Heart right ventricle (tissue), 16 donors: ENCODE data around the gene PPRC1. TPM values are rescaled to one million over a fixed set of nuclear protein-coding genes. Genes with fewer than 3 reads are reported as not detected.

Experiments
- ATAC-seq, 8 donors: fragments of 200-7000 bp; cut with Tn5 transposase; one replicate each; pipeline ENCODE4 v1.9.1; 2020; ENCODE audit warnings: mild to moderate bottlenecking in 8 of 8, moderate library complexity in 8 of 8, moderate number of reproducible peaks in 1 of 8
- DNase-seq, 2 donors: peaks; one replicate each; pipeline ENCODE4 v3.0.0-alpha.2; 2020
- H3K27ac ChIP-seq, 10 donors: fragments of 200-600 bp; sonication (generic) in 2 of 10; one replicate each; pipeline versions ENCODE4 v1.5.0 to v1.8.0; 2020 to 2022; ENCODE audit warnings: mild to moderate bottlenecking in 3 of 10
- H3K27me3 ChIP-seq, 7 donors: fragments of 200-600 bp; one replicate each; pipeline ENCODE4 v1.8.0; 2021 to 2022; ENCODE audit warnings: mild to moderate bottlenecking in 2 of 7
- H3K36me3 ChIP-seq, 9 donors: fragments of 200-600 bp; sonication (generic) in 1 of 9; one replicate each; pipeline versions ENCODE4 v1.5.0 to v1.8.0; 2020 to 2022; ENCODE audit warnings: mild to moderate bottlenecking in 2 of 9
- H3K4me1 ChIP-seq, 9 donors: fragments of 200-600 bp; sonication (generic) in 1 of 9; one replicate each; pipeline versions ENCODE4 v1.5.0 to v1.8.0; 2020 to 2022; ENCODE audit warnings: mild to moderate bottlenecking in 4 of 9
- H3K4me3 ChIP-seq, 10 donors: fragments of 200-600 bp; sonication (generic) in 2 of 10; one replicate each; pipeline versions ENCODE4 v1.5.0 to v1.8.0; 2020 to 2022; ENCODE audit warnings: mild to moderate bottlenecking in 7 of 10, moderate library complexity in 2 of 10
- H3K9me3 ChIP-seq, 11 donors: fragments of 200-600 bp in 10 of 11; sonication (generic) in 2 of 11; one replicate each; pipeline versions ENCODE4 v1.5.0 to v1.8.0; 2013 to 2022; ENCODE audit warnings: mild to moderate bottlenecking in 2 of 11, control low read depth in 1 of 11, moderate library complexity in 1 of 11
- CTCF ChIP-seq, 9 donors: fragments of 200-600 bp; sonication (generic) in 2 of 9; IDR thresholded peaks; one replicate each; pipeline versions ENCODE4 v1.5.0 to v1.8.0; 2021 to 2022; ENCODE audit warnings: antibody characterized with exemption in 9 of 9, mild to moderate bottlenecking in 5 of 9, moderate library complexity in 1 of 9
- WGBS, 2 donors: extraction: QIAGEN DNeasy Blood & Tissue Kit; methylation state at CpG; one replicate each; pipeline ENCODE4 v1.1.7; 2013; ENCODE audit warnings: inconsistent platforms in 1 of 2; 5-methylcytosine and 5-hydroxymethylcytosine counted together
- intact Hi-C, 10 donors: fragments of 100-400 bp; cut with DNase I; formaldehyde crosslinking; loops; one replicate each; pipeline versions ENCODE4 v1.11.1 to v1.14.2; 2022
- polyA plus RNA-seq, 2 donors: library from polyadenylated mRNA; stranded (reverse); fragments of 200-250 nt; gene quantifications; one replicate each; pipeline ENCODE4 v1.2.3, GENCODE V29; 2013
- total RNA-seq, 10 donors: library from RNA; stranded (reverse); fragmentation: NEBNext Ultra II Directional in 3 of 10; extraction: Animal tissue kit (Norgen Biotek cat#: 25700) in 3 of 10; gene quantifications; one replicate each; pipeline versions ENCODE4 v1.2.1 to v1.2.4, GENCODE V29; 2021 to 2023
- donor health status: Arrhythmogenic right ventricular cardiomyopathy.
- donor health status: ischemic (EF 13 %, LVEDD 7.1; RV severe dilation, severe dysfunction).
- donor health status: healthy with polysubstance abuse.
- donor health status: DM: no; HTN: yes; CAD: no.
- donor health status: DM: no; HTN: no; CAD: no.
- donor health status: ischemic (EF 25% LVEDD 6.9; RV normal size, moderate dysfunction).
- donor health status: ischemic (EF 25% LVEDD 5.7; RV mildly dilated, moderate dysfunction).
- donor health status: healthy.
- donor health status: DM: yes; HTN: yes; CAD: no.
- donor health status: Ischemic cardiomyopathy.
- donor health status: ischemic (EF 35%, LVEDD 5.7; RV mildly dilated, moderate dysfunction).
- donor health status: nonischemic (EF 11% LVEDD 7.7; RV severe dilation, severe dysfunction).
- donor health status: DM: yes; HTN: yes; CAD: no.
- donor health status: PGD.
- donor health status: ischemic (EF 29% LVEDD 5.4; RV normal size, mild dysfunction).
- donor health status: nonischemic (EF 23%, LVEDD 6.1; RV moderate dilation, normal function).

PPRC1 gene
- total and polyA plus RNA-seq, 12 donors: 10.6 to 22.7 (median 13.6) TPM

DNA sequence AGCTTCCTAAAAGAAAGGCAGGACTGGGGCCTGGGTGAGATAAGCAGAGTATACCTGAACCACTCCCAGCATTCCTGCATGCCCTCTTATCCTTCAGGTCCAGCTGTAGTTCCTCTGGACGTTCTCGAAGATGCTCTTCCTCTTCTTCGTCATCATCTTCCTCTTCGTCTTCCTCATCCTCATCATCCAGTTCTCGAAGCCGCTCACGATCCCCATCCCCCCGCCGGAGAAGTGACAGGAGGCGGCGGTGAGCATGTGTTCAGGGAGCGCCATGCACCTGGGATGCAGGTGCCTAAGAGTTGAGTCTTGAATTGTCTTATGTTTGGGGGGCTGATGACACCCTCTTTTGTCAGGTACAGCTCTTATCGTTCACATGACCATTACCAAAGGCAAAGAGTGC is 15.4 kb downstream of the PPRC1 start:
- ATAC-seq (no peak), DNase-seq (no peak)
- intact Hi-C loops: no loop called here
- Histone ChIP-seq H3K4me3 (no peak overlapping the region), H3K9me3 (no peaks in the 10 kb centered on the region), H3K27ac (no peak overlapping the region), H3K27me3 (no peaks in the 10 kb centered on the region), H3K4me1 (peaks cover 4 to 19% (median 9%) of the 10 kb centered on the region in 9 donors), H3K36me3 (peaks cover 0 to 76% (median 25%) of the 10 kb centered on the region in 9 donors)
- WGBS, 2 donors: 93 to 94% methylated on average over 13 of the region's 13 CpGs
- no peak for TF ChIP-seq CTCF (IDR thresholded peaks at IDR 0.05)

- Histone ChIP-seq H3K4me3 (peak overlapping the region in 9 of 10 donors; percentile 71 to 96 (median 82)), H3K9me3 (no peaks in the 10 kb centered on the region), H3K27me3 (no peaks in the 10 kb centered on the region), H3K4me1 (peaks cover 4 to 33% (median 22%) of the 10 kb centered on the region in 9 donors), H3K36me3 (peaks cover 0 to 70% (median 21%) of the 10 kb centered on the region in 9 donors), H3K27ac (peak overlapping the region; percentile 22 to 94 (median 89))
- intact Hi-C loops: no loop called here
- ATAC-seq (no peak), DNase-seq (no peak)
- WGBS, 2 donors: 62 to 65% methylated on average over 3 of the region's 3 CpGs
- no peak for TF ChIP-seq CTCF (IDR thresholded peaks at IDR 0.05)
Observed at GRCh38 chr10:102150970-102151773, 18.3 kb downstream of the PPRC1 start.

DNA sequence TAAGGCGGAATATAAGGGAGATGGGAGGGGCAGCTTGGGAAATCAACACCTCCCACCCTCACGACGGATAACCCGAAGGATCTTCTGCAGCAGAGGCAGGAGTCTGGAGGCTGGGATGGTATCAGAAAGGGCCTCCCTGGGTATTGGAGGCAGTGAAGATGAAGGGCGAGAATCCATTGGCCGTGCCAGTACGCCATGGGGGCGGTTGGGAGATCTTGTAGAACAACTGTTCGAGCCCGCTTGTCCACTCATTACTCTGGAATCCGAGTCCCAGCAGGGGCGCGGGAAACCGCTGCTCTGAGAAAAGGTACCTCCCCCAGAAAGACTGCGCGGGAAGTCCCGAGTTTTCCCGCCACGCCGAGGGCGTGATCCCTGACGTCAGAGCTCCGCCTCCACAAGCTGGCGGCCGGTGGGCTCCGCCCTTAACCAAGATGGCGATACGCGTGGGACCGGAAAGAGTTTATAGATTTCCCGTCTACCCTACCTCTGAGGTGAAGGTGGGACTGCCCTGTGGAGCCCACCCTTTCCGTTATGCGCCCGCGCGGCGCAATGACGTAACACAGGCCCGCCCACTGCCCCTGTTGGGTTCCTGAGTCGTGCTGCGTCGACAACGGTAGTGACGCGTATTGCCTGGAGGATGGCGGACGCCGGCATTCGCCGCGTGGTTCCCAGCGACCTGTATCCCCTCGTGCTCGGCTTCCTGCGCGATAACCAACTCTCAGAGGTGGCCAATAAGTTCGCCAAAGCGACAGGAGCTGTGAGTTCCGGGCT is 19.1 kb downstream of the PPRC1 start, which contains the start of gene NOLC1:
Gene NOLC1 (plus strand): TSS at position 616 of the 771 bp plus-strand sequence. CDS start 22 bp downstream, at position 638.
- ATAC-seq (peak; percentile 98 to 99 (median 99)), DNase-seq (peak; percentile 99)
- Histone ChIP-seq H3K36me3 (peaks cover 0 to 70% (median 22%) of the 10 kb centered on the region in 9 donors), H3K9me3 (no peaks in the 10 kb centered on the region), H3K4me1 (peaks cover 4 to 33% (median 22%) of the 10 kb centered on the region in 9 donors), H3K4me3 (peak within 1 kb of the TSS; percentile 71 to 96 (median 84)), H3K27me3 (no peaks in the 10 kb centered on the region), H3K27ac (peak within 1 kb of the TSS; percentile 46 to 94 (median 89))
- intact Hi-C loops: loop anchor here in 3 of 10 donors (1.0 kb wide), 1 partner anchor 20 kb away; no protein-coding TSS in a partner anchor
- WGBS, 2 donors: 3 to 4% methylated on average over 59 of the region's 59 CpGs
- TF ChIP-seq CTCF (IDR thresholded peaks at IDR 0.05): no peak

DNA sequence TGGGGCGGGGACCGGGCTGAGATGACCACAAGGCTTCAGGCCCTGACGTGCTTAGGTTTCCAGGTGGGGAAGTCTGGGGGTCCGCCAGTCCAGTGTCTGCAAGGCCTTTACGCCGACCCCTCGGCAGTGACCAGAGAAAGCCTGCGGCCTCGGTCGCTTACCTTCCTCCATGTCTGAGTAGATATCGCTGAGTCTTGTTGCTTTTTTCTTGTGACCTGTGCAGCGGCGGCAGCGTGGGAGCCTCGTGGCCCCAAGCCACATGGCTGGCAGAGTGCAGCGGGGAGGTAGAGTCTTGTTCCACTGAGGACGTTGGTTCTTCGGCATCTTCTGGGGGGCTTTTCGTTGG is 19.7 kb downstream of the PPRC1 start:
- Histone ChIP-seq H3K27me3 (no peaks in the 10 kb centered on the region), H3K9me3 (no peaks in the 10 kb centered on the region), H3K36me3 (peaks cover 0 to 70% (median 28%) of the 10 kb centered on the region in 9 donors), H3K27ac (peak overlapping the region; percentile 46 to 94 (median 89)), H3K4me1 (peaks cover 4 to 33% (median 22%) of the 10 kb centered on the region in 9 donors), H3K4me3 (peak overlapping the region; percentile 71 to 96 (median 84))
- intact Hi-C loops: loop anchor here in 3 of 10 donors (1.0 kb wide), 1 partner anchor 20 kb away; no protein-coding TSS in a partner anchor
- ATAC-seq (peak in 5 of 8 donors; percentile 2 to 26 (median 15)), DNase-seq (no peak)
- WGBS, 2 donors: 0% methylated on average over 19 of the region's 19 CpGs
- TF ChIP-seq CTCF (IDR thresholded peaks at IDR 0.05): no peak
